Measurements from ENCODE around the gene FOXP1. TPM values are rescaled to one million over a fixed set of nuclear protein-coding genes. Genes with fewer than 3 reads are reported as not detected.

Gene FOXP1
- total and polyA plus RNA-seq, 8 donors, result 12.3 to 215 (median 117) TPM

GRCh38 chr3:71264840-71265239 is 318.7 kb downstream of the FOXP1 start:
- H3K27ac ChIP-seq, result peak overlapping the region in 2 of 5 donors; percentile 35 to 42
- H3K36me3 ChIP-seq, result no peaks in the 10 kb centered on the region
- TF ChIP-seq, protein P1, sequence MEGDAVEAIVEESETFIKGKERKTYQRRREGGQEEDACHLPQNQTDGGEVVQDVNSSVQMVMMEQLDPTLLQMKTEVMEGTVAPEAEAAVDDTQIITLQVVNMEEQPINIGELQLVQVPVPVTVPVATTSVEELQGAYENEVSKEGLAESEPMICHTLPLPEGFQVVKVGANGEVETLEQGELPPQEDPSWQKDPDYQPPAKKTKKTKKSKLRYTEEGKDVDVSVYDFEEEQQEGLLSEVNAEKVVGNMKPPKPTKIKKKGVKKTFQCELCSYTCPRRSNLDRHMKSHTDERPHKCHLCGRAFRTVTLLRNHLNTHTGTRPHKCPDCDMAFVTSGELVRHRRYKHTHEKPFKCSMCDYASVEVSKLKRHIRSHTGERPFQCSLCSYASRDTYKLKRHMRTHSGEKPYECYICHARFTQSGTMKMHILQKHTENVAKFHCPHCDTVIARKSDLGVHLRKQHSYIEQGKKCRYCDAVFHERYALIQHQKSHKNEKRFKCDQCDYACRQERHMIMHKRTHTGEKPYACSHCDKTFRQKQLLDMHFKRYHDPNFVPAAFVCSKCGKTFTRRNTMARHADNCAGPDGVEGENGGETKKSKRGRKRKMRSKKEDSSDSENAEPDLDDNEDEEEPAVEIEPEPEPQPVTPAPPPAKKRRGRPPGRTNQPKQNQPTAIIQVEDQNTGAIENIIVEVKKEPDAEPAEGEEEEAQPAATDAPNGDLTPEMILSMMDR (IDR thresholded peaks at IDR 0.05), result no peak
- no peak for TF ChIP-seq POLR2A (IDR thresholded peaks at IDR 0.05)
- no peak for TF ChIP-seq POLR2AphosphoS5 (IDR thresholded peaks at IDR 0.05)
- TF ChIP-seq EP300 (IDR thresholded peaks at IDR 0.05), result no peak
- WGBS, 5 donors, result 71 to 83% (median 75%) methylated on average over 2 of the region's 2 CpGs
- intact Hi-C loops (cut with DNase I; ENCODE audit: low total_unique reads), result no loop called here
- H3K4me3 ChIP-seq, result no peak overlapping the region
- H3K4me1 ChIP-seq, result peaks cover 6 to 44% (median 15%) of the 10 kb centered on the region in 4 donors
- H3K27me3 ChIP-seq, result no peaks in the 10 kb centered on the region
- no peaks in the 10 kb centered on the region for H3K9me3 ChIP-seq
- DNase-seq, result no peak

GRCh38 chr3:71262364-71263265 is 320.9 kb downstream of the FOXP1 start:
- intact Hi-C loops (cut with DNase I; ENCODE audit: low total_unique reads), result no loop called here
- H3K36me3 ChIP-seq, result no peaks in the 10 kb centered on the region
- peaks cover 11 to 50% (median 22%) of the 10 kb centered on the region in 4 donors for H3K4me1 ChIP-seq
- no peaks in the 10 kb centered on the region for H3K9me3 ChIP-seq
- H3K4me3 ChIP-seq, result peak overlapping the region in 2 of 4 donors; percentile 2 to 7
- peak overlapping the region; percentile 52 to 76 (median 63) for H3K27ac ChIP-seq
- peak; percentile 34 to 56 for DNase-seq
- no peaks in the 10 kb centered on the region for H3K27me3 ChIP-seq
- WGBS, 5 donors, result 35 to 52% (median 48%) methylated on average over 8 of the region's 8 CpGs
- no peak for TF ChIP-seq EP300 (IDR thresholded peaks at IDR 0.05)

DNA sequence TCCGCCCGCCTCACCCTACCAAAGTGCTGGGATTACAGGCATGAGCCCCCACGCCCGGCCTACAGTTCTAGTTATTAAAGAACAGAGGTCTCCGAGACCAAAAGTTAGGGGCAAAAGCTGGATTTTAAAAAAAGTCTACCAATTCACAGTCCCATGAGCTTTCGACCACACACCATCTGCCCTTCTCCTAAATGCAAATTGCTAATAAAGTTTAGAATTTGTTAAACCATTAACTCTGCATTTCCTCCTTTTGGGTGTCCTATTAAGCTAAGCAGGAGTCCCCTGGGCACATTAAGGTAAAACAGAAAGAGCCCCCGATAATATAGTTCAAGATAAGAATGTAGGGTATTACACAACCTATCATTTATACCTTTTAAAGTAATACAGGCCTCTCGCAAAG is 322.7 kb downstream of the FOXP1 start:
- no peak for DNase-seq
- Histone ChIP-seq H3K27ac (no peak overlapping the region), H3K27me3 (no peaks in the 10 kb centered on the region), H3K4me1 (peaks cover 11 to 51% (median 25%) of the 10 kb centered on the region in 4 donors), H3K9me3 (no peaks in the 10 kb centered on the region), H3K4me3 (no peak overlapping the region), H3K36me3 (no peaks in the 10 kb centered on the region)
- WGBS, 5 donors, result 91 to 98% (median 97%) methylated on average over 8 of the region's 8 CpGs
- intact Hi-C loops (cut with DNase I; ENCODE audit: low total_unique reads), result no loop called here
- TF ChIP-seq POLR2AphosphoS5 (IDR thresholded peaks at IDR 0.05) (no peak), EP300 (IDR thresholded peaks at IDR 0.05) (no peak), POLR2A (IDR thresholded peaks at IDR 0.05) (no peak)
- TF ChIP-seq, protein P1 (IDR thresholded peaks at IDR 0.05), result no peak

- no peaks in the 10 kb centered on the region for H3K36me3 ChIP-seq
- H3K27me3 ChIP-seq, result no peaks in the 10 kb centered on the region
- H3K27ac ChIP-seq, result peak overlapping the region in 4 of 5 donors; percentile 9 to 61 (median 47)
- peak in 1 of 2 donors; percentile 21 for DNase-seq
- H3K4me1 ChIP-seq, result peaks cover 12 to 57% (median 34%) of the 10 kb centered on the region in 4 donors
- no peak overlapping the region for H3K4me3 ChIP-seq
- no peaks in the 10 kb centered on the region for H3K9me3 ChIP-seq
- TF ChIP-seq POLR2AphosphoS5 (IDR thresholded peaks at IDR 0.05) (no peak), EP300 (IDR thresholded peaks at IDR 0.05) (no peak), POLR2A (IDR thresholded peaks at IDR 0.05) (no peak)
- TF ChIP-seq, protein P1 (IDR thresholded peaks at IDR 0.05), result no peak
- intact Hi-C loops (cut with DNase I; ENCODE audit: low total_unique reads), result no loop called here
- 50 to 96% (median 80%) methylated on average over 3 of the region's 3 CpGs for WGBS, 5 donors
Observed at GRCh38 chr3:71258526-71258925, 325.0 kb downstream of the FOXP1 start.
